Measurements from ENCODE around the gene OR5K2.

OR5K2 gene

DNA sequence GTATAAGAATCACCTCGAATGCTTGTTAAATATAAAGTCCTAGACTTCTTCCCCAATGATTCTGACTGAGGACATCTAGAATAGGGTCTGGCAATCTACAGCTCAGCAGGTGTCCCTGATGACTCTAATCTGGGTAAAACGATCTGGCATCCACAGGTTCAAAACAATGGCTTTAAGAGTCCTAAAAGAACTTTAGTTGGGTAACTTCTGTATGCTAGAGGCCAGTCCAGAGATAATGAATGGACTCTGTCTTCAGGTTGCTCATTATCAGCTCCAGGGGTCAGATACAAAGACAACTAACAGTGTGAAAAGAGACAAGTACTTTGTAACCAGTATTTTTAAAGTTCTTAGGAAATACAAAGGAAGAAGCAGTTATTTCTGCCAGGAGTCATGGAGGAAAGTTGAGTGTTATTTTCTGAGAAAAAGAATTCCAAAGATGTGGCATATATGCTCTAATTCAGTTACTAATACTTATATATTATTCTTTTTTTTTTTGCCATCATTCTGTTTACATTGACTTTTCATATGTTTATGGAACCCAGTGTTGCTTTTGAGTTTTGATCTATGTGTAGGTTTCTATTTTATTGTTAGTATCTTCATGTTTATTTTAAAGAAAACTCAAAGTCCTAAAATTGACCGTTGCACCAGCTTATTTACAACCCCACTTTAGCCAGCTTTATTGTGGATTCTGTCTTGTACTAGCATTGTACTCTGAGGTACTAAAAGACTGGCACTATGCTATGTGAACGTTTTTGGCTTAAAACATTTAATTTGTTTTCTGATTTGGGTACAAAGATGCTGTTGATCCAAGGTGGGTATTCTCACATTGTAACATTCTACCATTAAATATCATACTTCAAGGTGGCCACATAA lies 31.2 kb downstream of the OR5K2 start:
- no peak overlapping the region for H3K4me3 ChIP-seq (replicated peaks; ENCODE audit: insufficient read depth, low read length)
- no peak for DNase-seq (ENCODE audit: low read depth in 1 of 2, low spot score in 1 of 2)
- no peaks in the 10 kb centered on the region for H3K27me3 ChIP-seq (ENCODE audit: insufficient read depth, poor library complexity, severe bottlenecking)
- TF ChIP-seq SPI1 (IDR thresholded peaks at IDR 0.05; ENCODE audit: borderline replicate concordance, low read depth) (no peak), POLR2AphosphoS5 (IDR thresholded peaks at IDR 0.05; ENCODE audit: low read depth) (no peak), GABPA (IDR thresholded peaks at IDR 0.05; ENCODE audit: low read depth) (no peak)
- TF ChIP-seq, protein P1, sequence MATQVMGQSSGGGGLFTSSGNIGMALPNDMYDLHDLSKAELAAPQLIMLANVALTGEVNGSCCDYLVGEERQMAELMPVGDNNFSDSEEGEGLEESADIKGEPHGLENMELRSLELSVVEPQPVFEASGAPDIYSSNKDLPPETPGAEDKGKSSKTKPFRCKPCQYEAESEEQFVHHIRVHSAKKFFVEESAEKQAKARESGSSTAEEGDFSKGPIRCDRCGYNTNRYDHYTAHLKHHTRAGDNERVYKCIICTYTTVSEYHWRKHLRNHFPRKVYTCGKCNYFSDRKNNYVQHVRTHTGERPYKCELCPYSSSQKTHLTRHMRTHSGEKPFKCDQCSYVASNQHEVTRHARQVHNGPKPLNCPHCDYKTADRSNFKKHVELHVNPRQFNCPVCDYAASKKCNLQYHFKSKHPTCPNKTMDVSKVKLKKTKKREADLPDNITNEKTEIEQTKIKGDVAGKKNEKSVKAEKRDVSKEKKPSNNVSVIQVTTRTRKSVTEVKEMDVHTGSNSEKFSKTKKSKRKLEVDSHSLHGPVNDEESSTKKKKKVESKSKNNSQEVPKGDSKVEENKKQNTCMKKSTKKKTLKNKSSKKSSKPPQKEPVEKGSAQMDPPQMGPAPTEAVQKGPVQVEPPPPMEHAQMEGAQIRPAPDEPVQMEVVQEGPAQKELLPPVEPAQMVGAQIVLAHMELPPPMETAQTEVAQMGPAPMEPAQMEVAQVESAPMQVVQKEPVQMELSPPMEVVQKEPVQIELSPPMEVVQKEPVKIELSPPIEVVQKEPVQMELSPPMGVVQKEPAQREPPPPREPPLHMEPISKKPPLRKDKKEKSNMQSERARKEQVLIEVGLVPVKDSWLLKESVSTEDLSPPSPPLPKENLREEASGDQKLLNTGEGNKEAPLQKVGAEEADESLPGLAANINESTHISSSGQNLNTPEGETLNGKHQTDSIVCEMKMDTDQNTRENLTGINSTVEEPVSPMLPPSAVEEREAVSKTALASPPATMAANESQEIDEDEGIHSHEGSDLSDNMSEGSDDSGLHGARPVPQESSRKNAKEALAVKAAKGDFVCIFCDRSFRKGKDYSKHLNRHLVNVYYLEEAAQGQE (IDR thresholded peaks at IDR 0.05; ENCODE audit: insufficient replicate concordance, low read depth), result no peak
- TF ChIP-seq, protein P2, sequence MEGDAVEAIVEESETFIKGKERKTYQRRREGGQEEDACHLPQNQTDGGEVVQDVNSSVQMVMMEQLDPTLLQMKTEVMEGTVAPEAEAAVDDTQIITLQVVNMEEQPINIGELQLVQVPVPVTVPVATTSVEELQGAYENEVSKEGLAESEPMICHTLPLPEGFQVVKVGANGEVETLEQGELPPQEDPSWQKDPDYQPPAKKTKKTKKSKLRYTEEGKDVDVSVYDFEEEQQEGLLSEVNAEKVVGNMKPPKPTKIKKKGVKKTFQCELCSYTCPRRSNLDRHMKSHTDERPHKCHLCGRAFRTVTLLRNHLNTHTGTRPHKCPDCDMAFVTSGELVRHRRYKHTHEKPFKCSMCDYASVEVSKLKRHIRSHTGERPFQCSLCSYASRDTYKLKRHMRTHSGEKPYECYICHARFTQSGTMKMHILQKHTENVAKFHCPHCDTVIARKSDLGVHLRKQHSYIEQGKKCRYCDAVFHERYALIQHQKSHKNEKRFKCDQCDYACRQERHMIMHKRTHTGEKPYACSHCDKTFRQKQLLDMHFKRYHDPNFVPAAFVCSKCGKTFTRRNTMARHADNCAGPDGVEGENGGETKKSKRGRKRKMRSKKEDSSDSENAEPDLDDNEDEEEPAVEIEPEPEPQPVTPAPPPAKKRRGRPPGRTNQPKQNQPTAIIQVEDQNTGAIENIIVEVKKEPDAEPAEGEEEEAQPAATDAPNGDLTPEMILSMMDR (IDR thresholded peaks at IDR 0.05; ENCODE audit: insufficient read depth, low read length), result no peak
- H3K27ac ChIP-seq (replicated peaks), result no peak overlapping the region

DNA sequence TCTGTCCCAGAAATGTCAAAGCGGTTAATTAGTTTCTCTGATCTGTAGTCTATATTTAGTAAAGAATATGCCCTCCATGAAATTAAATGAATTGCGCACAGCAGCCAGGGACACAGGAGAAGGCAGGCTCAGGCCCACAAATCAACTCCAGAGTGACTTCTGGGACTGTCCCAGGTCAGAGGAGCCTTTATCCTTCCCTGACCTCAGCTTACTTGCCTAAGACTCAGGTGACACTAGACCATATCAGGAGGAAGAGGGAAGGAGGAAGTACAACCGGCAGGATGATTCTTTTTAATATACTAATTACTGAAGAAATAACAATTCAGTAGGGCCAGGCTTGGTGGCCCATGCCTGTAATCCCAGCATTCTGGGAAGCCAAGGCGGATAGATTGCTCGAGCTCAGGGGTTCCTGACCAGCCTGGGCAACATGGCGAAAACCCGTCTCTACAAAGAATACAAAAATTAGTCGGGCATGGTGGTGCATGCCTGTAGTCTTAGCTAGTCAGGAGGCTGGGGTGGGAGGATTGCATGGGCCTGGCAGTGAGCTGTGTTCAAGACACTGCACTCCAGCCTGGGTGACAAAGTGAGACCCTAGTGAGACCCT lies 32.5 kb downstream of the OR5K2 start:
- Histone ChIP-seq H3K27ac (replicated peaks) (no peak overlapping the region), H3K4me3 (replicated peaks; ENCODE audit: insufficient read depth, low read length) (no peak overlapping the region), H3K27me3 (ENCODE audit: insufficient read depth, poor library complexity, severe bottlenecking) (no peaks in the 10 kb centered on the region)
- DNase-seq (ENCODE audit: low read depth in 1 of 2, low spot score in 1 of 2), result no peak
- TF ChIP-seq GABPA (IDR thresholded peaks at IDR 0.05; ENCODE audit: low read depth) (no peak), POLR2AphosphoS5 (IDR thresholded peaks at IDR 0.05; ENCODE audit: low read depth) (no peak), SPI1 (IDR thresholded peaks at IDR 0.05; ENCODE audit: borderline replicate concordance, low read depth) (no peak)
- TF ChIP-seq, protein P2 (IDR thresholded peaks at IDR 0.05; ENCODE audit: insufficient read depth, low read length), result no peak
- TF ChIP-seq, protein P1 (IDR thresholded peaks at IDR 0.05; ENCODE audit: insufficient replicate concordance, low read depth), result no peak

DNA sequence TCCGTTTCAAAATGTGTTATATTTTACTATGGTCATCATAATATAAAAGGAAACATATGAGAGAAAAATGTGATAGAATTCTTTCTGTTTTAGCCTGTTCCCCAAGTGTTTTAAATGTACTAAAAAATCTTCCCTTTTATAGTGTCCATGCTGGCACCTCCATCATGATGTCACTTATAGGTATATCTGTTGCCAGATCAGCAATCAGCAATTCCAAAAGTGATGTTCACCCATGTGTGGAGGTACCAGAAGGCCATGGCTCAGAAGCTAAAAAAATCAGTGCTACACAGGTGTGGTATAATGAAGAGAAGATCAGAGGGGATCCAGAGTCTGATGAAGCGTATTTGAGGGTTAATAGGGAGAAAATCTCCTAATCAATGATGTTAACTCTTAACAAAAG lies 33.2 kb downstream of the OR5K2 start:
- Histone ChIP-seq H3K27ac (replicated peaks) (no peak overlapping the region), H3K4me3 (replicated peaks; ENCODE audit: insufficient read depth, low read length) (no peak overlapping the region), H3K27me3 (ENCODE audit: insufficient read depth, poor library complexity, severe bottlenecking) (no peaks in the 10 kb centered on the region)
- no peak for DNase-seq (ENCODE audit: low read depth in 1 of 2, low spot score in 1 of 2)
- TF ChIP-seq POLR2AphosphoS5 (IDR thresholded peaks at IDR 0.05; ENCODE audit: low read depth) (no peak), GABPA (IDR thresholded peaks at IDR 0.05; ENCODE audit: low read depth) (no peak), SPI1 (IDR thresholded peaks at IDR 0.05; ENCODE audit: borderline replicate concordance, low read depth) (no peak)
- TF ChIP-seq, protein P2 (IDR thresholded peaks at IDR 0.05; ENCODE audit: insufficient read depth, low read length), result no peak
- TF ChIP-seq, protein P1 (IDR thresholded peaks at IDR 0.05; ENCODE audit: insufficient replicate concordance, low read depth), result no peak
